Measurements from ENCODE around the gene RIPPLY1. TPM values are rescaled to one million over a fixed set of nuclear protein-coding genes. Genes with fewer than 3 reads are reported as not detected.

Gene RIPPLY1
- total RNA-seq, 1 experiment from 2014 or later, result 13.4 TPM

DNA sequence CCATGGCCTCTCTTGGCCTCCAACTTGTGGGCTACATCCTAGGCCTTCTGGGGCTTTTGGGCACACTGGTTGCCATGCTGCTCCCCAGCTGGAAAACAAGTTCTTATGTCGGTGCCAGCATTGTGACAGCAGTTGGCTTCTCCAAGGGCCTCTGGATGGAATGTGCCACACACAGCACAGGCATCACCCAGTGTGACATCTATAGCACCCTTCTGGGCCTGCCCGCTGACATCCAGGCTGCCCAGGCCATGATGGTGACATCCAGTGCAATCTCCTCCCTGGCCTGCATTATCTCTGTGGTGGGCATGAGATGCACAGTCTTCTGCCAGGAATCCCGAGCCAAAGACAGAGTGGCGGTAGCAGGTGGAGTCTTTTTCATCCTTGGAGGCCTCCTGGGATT lies 25.1 kb upstream of the RIPPLY1 start:
- Histone ChIP-seq H3K36me3 (no peaks in the 10 kb centered on the region), H3K9me3 (replicated peaks) (no peaks in the 10 kb centered on the region), H3K27ac (no peak overlapping the region), H3K4me3 (no peak overlapping the region), H3K4me1 (no peaks in the 10 kb centered on the region), H3K27me3 (no peaks in the 10 kb centered on the region)
- DNase-seq, result peak in 1 of 2 experiments; percentile 27

DNA sequence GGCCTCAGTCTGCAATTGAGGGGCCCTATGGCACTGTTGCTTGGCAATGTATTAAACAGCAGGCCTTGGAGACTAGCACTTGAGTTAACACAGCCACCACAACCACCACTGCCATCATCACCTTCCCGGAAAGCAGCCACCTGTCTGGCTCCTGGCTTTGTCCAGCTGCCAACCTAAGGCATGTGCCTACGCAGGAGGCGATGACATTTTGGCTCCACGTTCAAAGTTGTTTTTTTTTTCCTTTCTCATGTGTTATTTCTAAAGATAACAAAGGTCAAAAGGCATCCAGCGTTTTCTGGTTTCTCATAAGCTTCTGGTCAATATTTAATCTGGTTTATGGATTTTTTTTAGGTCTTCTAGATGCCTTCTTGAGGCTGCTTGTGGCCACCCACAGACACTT lies 24.6 kb upstream of the RIPPLY1 start:
- no peak overlapping the region for H3K27ac ChIP-seq
- no peaks in the 10 kb centered on the region for H3K4me1 ChIP-seq
- no peak overlapping the region for H3K4me3 ChIP-seq
- no peaks in the 10 kb centered on the region for H3K9me3 ChIP-seq (replicated peaks)
- no peaks in the 10 kb centered on the region for H3K27me3 ChIP-seq
- H3K36me3 ChIP-seq, result no peaks in the 10 kb centered on the region
- no peak for DNase-seq

DNA sequence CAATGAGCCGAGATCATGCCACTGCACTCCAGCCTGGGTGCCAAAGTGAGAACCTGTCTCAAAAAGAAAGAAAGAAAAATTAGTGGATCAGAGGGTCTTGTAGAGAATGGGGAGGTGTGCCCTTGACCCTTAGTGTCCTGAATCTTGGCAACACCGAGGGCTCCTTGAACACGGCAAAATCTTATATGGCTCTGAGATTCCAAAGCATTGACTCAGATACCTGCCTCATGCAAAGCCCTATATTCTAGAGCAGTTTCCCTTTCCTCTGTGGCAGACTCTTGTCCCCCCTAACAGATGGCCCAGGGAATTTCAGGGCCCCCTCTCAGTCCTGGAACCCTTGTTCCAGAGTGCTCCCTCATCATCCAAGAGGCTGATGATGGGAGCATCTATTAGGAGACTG lies 23.9 kb upstream of the RIPPLY1 start:
- Histone ChIP-seq H3K27me3 (no peaks in the 10 kb centered on the region), H3K4me3 (no peak overlapping the region), H3K27ac (no peak overlapping the region), H3K9me3 (replicated peaks) (no peaks in the 10 kb centered on the region), H3K4me1 (no peaks in the 10 kb centered on the region), H3K36me3 (no peaks in the 10 kb centered on the region)
- DNase-seq, result no peak

DNA sequence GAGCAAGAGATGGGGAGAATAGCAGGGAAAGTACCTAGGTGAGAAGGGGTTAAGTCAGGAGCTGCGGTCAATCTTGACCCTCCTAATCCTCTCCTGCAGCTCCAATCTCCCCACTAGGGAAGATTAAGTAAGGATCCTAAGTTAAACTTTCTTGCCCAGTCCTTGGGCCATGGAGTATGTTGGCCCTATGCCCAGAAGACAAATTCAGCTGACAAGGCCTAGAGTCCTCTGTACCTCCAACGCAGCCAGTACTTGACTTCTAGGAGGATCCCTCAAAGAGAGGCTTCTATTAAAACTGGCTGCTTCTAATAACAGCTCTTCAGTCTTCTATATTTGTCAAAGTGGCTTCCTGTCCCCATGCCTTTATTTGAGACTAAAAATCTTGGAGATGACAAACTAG lies 18.5 kb upstream of the RIPPLY1 start:
- H3K9me3 ChIP-seq (replicated peaks), result no peaks in the 10 kb centered on the region
- no peaks in the 10 kb centered on the region for H3K36me3 ChIP-seq
- no peak overlapping the region for H3K27ac ChIP-seq
- DNase-seq, result no peak
- no peaks in the 10 kb centered on the region for H3K27me3 ChIP-seq
- H3K4me1 ChIP-seq, result no peaks in the 10 kb centered on the region
- no peak overlapping the region for H3K4me3 ChIP-seq

DNA sequence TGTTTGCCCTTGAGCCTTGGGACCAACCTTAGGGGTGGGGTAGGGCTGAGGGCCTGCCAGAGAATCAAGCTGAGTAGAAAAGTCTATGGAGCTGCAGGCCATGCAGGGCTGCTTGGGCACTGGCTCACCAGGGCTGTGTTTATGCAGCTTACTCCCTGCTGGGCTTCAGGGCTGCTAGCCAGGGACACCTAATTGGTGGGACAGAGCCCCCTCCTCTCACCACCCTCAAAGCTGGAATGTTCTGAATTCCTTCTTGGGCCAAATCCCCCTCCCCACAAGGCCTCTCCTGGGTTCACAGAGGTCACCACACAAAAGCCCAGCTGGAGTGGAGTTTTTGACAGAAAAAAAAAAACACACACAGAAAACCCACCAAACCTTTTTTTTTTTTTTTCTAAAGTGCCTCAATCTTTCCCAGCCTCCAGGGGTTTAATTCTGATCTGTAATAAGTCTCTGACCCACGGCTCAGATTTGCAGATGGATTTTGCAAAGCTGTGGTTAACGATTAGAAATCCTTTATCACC lies 16.9 kb upstream of the RIPPLY1 start, which contains the start of gene CLDN2:
Gene CLDN2 (plus strand): TSS at position 471 of the 521 bp plus-strand sequence. CDS start 7,827 bp downstream, outside the sequence.
- Histone ChIP-seq H3K4me3 (no peak within 1 kb of the TSS), H3K27ac (no peak within 1 kb of the TSS), H3K27me3 (no peaks in the 10 kb centered on the region), H3K9me3 (replicated peaks) (no peaks in the 10 kb centered on the region), H3K36me3 (no peaks in the 10 kb centered on the region), H3K4me1 (no peaks in the 10 kb centered on the region)
- no peak for DNase-seq

DNA sequence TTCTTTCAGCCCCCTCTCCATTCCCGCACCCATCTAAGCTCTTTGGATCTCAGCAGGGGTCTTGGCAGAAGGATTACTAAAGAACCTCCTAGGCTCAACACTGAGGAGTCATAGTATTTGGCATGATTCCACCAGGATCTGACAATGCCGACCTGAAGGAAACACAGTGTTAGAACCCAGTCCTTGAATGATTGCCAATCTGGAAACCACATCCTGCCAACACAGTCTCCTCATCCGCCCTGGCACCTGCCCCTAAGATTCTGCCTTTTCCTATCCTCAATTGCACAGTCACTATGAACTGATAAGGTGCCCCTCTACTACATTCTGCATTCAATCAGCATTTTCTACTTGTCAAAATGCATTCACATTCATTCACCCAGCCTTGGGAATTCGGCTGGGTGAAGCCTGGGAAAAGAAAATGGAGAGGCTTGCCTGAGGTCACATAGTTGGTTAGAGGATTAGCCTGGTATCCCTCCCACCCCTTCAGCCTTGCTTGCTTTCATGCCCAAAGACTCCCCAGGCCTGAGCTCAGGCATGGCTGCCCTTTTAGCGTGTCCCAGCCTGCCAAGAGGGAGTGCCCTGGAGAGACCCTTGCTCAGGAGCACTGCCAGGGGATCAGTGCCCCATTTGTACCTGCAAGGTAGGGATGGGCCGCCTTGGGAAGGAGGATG lies 14.8 kb upstream of the RIPPLY1 start:
- Histone ChIP-seq H3K36me3 (no peaks in the 10 kb centered on the region), H3K27ac (no peak overlapping the region), H3K4me3 (no peak overlapping the region), H3K27me3 (no peaks in the 10 kb centered on the region), H3K9me3 (replicated peaks) (no peaks in the 10 kb centered on the region), H3K4me1 (no peaks in the 10 kb centered on the region)
- DNase-seq, result peak in 1 of 2 experiments; percentile 17

- DNase-seq, result no peak
- Histone ChIP-seq H3K27ac (no peak overlapping the region), H3K27me3 (no peaks in the 10 kb centered on the region), H3K9me3 (replicated peaks) (no peaks in the 10 kb centered on the region), H3K4me1 (no peaks in the 10 kb centered on the region), H3K4me3 (no peak overlapping the region), H3K36me3 (no peaks in the 10 kb centered on the region)
Measured at GRCh38 chrX:106912864-106913263, 9.7 kb upstream of the RIPPLY1 start.

DNA sequence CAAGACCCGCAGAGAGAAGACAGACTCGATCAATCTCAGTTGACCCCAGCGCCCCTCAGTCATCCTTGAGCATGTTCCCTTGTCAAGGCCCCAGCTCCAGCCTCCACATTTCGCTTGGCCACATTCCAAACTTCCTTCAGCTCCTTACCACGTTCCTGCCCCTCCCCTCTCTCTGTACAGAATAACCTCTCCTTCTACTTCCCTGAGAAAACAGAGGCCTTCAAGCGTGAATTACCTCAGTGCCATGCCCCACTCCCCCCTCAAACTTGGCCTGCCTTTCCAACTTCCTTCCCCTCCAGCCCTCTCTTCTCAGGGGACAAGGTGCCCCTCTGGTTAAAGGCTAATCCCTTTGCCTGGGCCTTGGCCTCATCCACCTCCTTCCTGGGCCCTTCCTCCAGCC lies 3.2 kb upstream of the RIPPLY1 start:
- no peak overlapping the region for H3K27ac ChIP-seq
- DNase-seq, result peak in 1 of 2 experiments; percentile 11
- no peaks in the 10 kb centered on the region for H3K36me3 ChIP-seq
- H3K4me3 ChIP-seq, result no peak overlapping the region
- H3K27me3 ChIP-seq, result no peaks in the 10 kb centered on the region
- no peaks in the 10 kb centered on the region for H3K9me3 ChIP-seq (replicated peaks)
- peaks cover 15% of the 10 kb centered on the region for H3K4me1 ChIP-seq

GRCh38 chrX:106905064-106905708 lies 2.0 kb upstream of the RIPPLY1 start:
- DNase-seq, result no peak
- H3K36me3 ChIP-seq, result no peaks in the 10 kb centered on the region
- no peak overlapping the region for H3K27ac ChIP-seq
- H3K27me3 ChIP-seq, result no peaks in the 10 kb centered on the region
- H3K9me3 ChIP-seq (replicated peaks), result no peaks in the 10 kb centered on the region
- no peak overlapping the region for H3K4me3 ChIP-seq
- peaks cover 15% of the 10 kb centered on the region for H3K4me1 ChIP-seq

- no peaks in the 10 kb centered on the region for H3K9me3 ChIP-seq (replicated peaks)
Measured at GRCh38 chrX:106903856-106904528, 851 bp upstream of the RIPPLY1 start.

GRCh38 chrX:106902684-106903083 lies 457 bp downstream of the RIPPLY1 start:
- Histone ChIP-seq H3K27ac (no peak overlapping the region), H3K27me3 (no peaks in the 10 kb centered on the region), H3K9me3 (replicated peaks) (no peaks in the 10 kb centered on the region), H3K4me3 (no peak overlapping the region), H3K36me3 (no peaks in the 10 kb centered on the region; the same call in 1 of the 2 replicates), H3K4me1 (peaks cover 24% of the 10 kb centered on the region)
- DNase-seq, result peak in 1 of 2 experiments; percentile 10

More at GRCh38 chrX:106903856-106904528, 851 bp upstream of the RIPPLY1 start:
- Histone ChIP-seq H3K36me3 (no peaks in the 10 kb centered on the region), H3K27me3 (no peaks in the 10 kb centered on the region), H3K4me1 (peaks cover 19% of the 10 kb centered on the region), H3K4me3 (no peak overlapping the region), H3K27ac (no peak overlapping the region; the same call in 1 of the 2 replicates)
- DNase-seq, result peak in 1 of 2 experiments; percentile 39

GRCh38 chrX:106901781-106902219 lies 1.3 kb downstream of the RIPPLY1 start:
- no peaks in the 10 kb centered on the region for H3K27me3 ChIP-seq
- peaks cover 24% of the 10 kb centered on the region for H3K4me1 ChIP-seq
- no peak for DNase-seq
- H3K36me3 ChIP-seq, result no peaks in the 10 kb centered on the region; the same call in 1 of the 2 replicates
- no peak overlapping the region for H3K27ac ChIP-seq
- no peak overlapping the region for H3K4me3 ChIP-seq
- no peaks in the 10 kb centered on the region for H3K9me3 ChIP-seq (replicated peaks)

DNA sequence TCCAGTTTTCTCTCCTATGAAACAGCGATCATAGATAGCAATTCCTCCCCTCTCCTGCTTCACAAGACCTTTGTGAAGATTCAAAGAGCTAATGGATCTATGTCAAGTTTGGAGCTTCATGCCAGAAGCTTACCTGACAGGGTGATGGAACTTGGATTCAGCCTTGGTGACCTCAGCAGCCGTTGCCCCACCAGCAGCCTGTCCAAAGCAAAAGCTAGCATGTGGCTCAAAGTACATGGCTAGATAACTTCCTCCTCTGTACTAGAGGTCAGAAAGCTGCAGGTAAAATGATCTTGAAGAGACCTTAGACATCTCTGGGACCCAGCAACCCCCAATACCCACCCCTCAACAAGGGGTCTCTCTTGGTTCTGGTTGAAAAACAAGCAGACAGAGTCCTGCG lies 1.8 kb downstream of the RIPPLY1 start:
- Histone ChIP-seq H3K27ac (no peak overlapping the region), H3K4me1 (peaks cover 24% of the 10 kb centered on the region), H3K36me3 (no peaks in the 10 kb centered on the region; the same call in 1 of the 2 replicates), H3K9me3 (replicated peaks) (no peaks in the 10 kb centered on the region), H3K27me3 (no peaks in the 10 kb centered on the region), H3K4me3 (no peak overlapping the region)
- no peak for DNase-seq

- no peak overlapping the region for H3K4me3 ChIP-seq
- H3K27me3 ChIP-seq, result no peaks in the 10 kb centered on the region
- H3K36me3 ChIP-seq, result no peaks in the 10 kb centered on the region; the same call in 1 of the 2 replicates
- DNase-seq, result no peak
- peaks cover 33% of the 10 kb centered on the region for H3K4me1 ChIP-seq
- no peak overlapping the region for H3K27ac ChIP-seq
- no peaks in the 10 kb centered on the region for H3K9me3 ChIP-seq (replicated peaks)
Measured at GRCh38 chrX:106899841-106900240, 3.3 kb downstream of the RIPPLY1 start.

DNA sequence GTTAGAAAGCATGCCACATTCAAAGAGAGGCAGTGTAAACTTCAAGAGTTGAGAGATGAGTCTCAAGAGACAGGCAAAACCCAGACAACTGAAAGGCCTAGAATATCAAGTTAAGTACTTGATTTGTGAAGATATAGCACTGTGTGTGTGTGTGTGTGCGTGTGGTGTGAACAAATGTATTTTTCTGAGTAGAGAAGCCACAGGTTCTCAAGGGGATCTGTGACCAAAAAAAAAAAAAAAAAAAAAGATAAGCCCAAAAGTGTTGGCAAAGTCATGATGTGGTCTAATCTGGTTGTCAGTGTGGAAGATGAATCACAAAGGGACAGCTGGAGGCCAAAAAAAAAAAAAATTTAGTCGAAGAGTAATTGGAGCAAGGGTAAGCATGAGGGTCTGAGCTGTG lies 3.9 kb downstream of the RIPPLY1 start:
- H3K27me3 ChIP-seq, result no peaks in the 10 kb centered on the region
- H3K4me3 ChIP-seq, result no peak overlapping the region
- no peak overlapping the region for H3K27ac ChIP-seq
- H3K36me3 ChIP-seq, result no peaks in the 10 kb centered on the region; the same call in 1 of the 2 replicates
- H3K4me1 ChIP-seq, result peaks cover 39% of the 10 kb centered on the region
- no peak for DNase-seq
- no peaks in the 10 kb centered on the region for H3K9me3 ChIP-seq (replicated peaks)

All from SJCRH30 (cell line).